LHCN-M2 (cell line): ENCODE measurements around the gene CAMK2G. TPM values are rescaled to one million over a fixed set of nuclear protein-coding genes. Genes with fewer than 3 reads are reported as not detected.

ENCODE experiments used
- DNase-seq: peaks from one replicate; pipeline ENCODE4 v3.0.0-alpha.2; 2012; ENCODE audit warnings: low read depth
- total RNA-seq: library from RNA; depleted of rRNA; stranded (reverse); fragments of >200 nt; gene quantifications from 2 replicates; pipeline ENCODE4 v1.2.3, GENCODE V29; 2014

The CAMK2G gene
- total RNA-seq, 1 experiment from 2014 or later: 20.8 TPM

DNA sequence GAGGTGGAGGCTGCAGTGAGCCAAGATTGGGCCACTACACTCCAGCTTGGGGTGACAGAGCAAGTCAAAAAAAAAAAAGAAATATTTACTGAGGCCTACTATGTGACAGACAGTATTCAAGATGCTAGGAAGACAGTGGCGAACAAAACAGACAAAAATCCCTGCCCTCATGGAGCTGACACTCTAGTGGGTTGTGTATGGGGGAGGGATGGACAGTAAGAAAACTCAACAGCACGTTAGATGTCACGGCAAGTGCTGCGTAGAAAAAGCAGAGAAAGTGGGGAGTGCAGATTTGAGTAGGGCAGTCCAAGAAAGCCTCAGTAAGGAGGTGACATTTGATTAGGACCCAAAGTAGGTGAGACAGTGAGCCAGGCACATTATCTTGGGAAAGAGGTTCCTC is 10.1 kb downstream of the CAMK2G start:
- no peak for DNase-seq

- DNase-seq: no peak
These were observed 11.1 kb downstream of the CAMK2G start for GRCh38 chr10:73863039-73863817.

DNA sequence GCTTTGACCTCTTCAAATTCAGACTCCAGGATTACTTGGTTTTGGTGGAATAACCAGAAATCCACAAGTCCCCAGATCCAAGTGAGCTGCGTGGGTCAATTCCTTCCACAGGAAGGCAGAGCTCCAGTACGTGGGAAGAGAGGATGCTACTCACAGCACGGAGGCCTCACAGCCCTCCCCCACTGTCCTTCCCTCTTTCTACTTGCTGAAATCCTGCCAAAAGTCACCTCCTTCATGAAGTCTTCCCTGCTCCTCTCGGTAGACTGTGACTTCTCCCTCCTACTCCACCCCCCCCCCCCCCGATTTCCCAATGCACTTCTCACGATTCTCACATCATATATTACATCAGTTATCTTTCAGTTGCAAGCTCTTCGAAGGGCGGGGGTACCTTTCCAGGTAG is 12.3 kb downstream of the CAMK2G start:
- DNase-seq: no peak

GRCh38 chr10:73859784-73860491 is 14.4 kb downstream of the CAMK2G start:
- peak; percentile 24 for DNase-seq

GRCh38 chr10:73859428-73859783 is 14.9 kb downstream of the CAMK2G start:
- no peak for DNase-seq

DNA sequence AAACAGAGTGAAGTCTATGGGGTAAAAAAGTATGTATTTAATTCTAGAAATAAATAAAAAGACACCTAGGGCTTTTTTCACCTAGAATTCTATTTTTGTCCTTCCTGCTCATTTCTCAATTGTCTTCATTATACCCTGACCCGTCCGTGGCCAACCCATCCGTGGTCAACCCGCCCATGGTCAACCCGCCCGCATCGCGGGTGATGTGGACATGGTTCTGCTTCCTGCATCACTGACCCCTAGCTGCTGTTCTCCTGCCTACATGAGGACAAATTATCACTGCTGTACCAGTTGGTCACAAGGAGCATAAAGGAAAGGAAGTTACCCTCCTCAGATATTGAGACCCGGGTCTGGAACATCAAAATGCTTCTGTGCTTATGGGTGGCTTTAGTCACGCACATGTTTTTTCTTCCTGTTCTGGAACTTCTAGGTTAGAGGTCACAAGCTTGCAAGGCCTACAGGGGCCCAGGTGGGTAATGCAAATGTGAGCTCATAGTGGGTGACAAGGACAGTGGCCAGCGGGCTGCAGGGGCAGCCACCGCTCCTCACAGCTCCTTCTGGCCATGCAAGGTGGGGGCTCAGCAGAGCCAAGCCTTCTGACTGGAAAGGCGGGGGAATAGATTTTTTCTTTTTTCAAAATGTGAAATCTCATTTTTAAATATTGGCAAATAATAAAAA is 15.5 kb downstream of the CAMK2G start:
- DNase-seq: no peak

- peak; percentile 13 for DNase-seq
These were observed 16.2 kb downstream of the CAMK2G start for GRCh38 chr10:73858013-73858708.

DNA sequence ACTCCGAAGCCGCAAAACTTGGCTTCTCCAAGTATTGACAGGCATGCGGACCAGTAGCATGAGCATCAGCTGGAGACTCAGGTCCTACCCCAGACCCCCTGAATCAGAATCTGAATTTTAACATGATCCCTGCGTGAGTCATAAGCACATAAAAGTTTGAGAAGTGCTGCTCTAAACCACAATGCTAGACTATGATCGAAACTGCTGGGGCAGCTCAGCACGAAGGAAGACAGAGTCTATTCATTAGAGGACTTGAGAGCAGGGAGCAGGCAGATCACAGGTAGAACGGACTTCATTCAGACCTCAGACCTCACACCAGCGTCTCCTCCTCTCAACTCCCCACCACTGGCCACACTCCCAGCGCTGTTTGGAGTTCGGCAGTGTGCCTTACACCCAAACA is 16.9 kb downstream of the CAMK2G start:
- DNase-seq: no peak

DNA sequence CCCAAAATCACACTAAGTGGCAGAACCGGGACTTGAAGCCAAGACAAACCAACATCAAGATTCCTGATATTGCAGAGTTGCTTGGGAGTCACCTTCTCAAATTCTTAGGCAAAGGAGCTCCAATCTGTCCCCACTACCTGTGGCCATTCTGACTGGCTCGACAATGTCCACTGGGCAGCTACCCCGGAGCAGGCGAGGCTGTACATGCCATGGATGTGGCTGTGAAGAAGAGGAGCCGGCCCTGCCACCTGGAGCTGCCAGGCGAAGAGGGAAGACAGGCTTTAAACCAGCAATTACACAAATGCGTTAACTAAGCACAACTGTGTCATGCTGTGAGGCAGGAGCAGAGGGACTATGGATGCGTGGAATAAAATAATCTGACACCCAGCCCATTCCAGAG is 18.1 kb downstream of the CAMK2G start:
- no peak for DNase-seq

GRCh38 chr10:73855413-73855812 is 18.9 kb downstream of the CAMK2G start:
- no peak for DNase-seq

- no peak for DNase-seq
These were observed 20.0 kb downstream of the CAMK2G start for GRCh38 chr10:73854310-73854709.

DNA sequence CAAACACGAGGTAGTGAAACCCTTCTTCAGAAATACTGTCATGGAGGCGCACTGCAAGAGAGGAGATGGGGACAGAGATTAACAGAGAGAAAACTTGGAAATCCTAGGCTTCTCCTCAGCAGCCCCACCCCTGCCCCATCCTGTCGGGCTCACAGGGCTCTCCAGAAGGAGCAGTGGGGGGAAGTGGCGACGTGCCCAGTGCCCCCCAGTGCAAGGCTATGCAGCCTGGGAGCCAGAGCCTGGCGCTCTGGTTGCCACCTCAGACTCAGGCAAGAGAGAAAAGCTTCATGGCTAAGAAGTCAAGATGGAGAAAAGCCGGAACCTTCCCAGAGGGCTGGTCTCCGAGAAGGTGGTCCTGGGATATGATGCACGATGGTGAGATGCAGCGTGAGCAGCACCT is 21.2 kb downstream of the CAMK2G start:
- no peak for DNase-seq

DNA sequence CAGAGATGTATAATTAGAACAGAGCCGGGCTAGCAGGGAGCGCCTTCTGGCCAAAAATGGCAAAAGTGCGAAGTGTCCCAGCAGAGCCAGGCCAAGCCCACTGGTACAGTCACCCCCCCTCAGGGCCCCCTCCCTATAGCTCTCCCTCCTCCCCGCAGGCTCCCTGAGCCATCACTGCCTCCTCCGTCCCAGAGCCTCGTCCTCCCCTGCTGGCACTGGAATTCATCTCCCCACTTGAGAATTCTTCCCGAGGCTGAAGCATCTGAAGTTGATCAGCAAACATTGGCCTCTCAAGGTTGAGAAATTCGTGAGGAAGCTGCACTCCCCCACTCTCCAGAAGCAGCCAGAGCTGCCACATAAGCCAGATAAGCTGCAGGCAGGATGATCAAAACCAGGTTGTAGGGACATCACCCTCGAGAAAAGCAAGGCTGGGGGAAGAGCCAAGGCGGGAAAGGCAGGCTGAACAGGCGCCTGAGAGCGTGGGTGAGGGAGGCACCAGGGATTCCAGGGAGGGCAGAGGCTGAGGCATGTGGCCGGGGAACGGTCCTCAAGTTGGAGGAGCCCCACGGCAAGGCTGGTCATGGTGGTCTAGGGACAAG is 23.4 kb downstream of the CAMK2G start:
- DNase-seq: no peak

DNA sequence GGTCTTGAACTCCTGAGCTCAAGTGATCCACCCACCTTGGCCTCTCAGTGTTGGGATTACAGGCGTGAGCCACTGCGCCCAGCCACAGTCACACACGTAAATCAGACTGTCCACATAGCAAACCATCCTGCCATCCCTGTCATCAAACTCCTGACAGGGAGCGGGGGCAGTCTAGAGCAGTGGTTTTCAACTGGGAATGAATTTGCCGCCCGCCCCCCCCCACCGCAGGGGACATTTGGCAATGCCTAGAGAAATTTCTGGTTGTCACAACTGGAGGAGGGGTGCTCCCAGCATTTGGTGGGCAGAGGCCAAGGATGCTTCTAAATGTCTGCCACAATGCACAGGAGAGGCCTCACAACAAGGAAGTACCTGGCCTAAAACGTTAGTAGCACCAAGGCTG is 24.1 kb downstream of the CAMK2G start:
- no peak for DNase-seq

- peak; percentile 68 for DNase-seq
These were observed 25.4 kb downstream of the CAMK2G start for GRCh38 chr10:73848821-73849489.

DNA sequence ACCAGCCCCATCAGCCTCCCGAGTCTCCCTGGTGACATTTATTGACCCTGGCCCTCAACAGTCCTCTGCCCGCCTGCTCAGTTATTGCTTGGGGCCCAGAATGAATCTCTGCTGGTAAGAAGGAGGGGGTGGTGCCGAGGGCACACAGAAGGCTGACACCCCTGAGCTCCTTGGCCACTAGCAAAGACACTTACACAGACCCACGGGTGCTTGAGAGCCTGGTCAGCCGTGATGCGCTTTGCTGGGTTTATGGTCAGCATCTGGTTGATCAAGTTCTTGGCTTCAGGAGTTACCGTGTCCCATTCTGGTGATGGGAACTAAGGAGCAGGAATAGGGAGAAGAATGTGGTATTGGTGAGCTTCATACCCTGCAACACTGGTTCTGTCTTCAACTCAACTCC is 27.3 kb downstream of the CAMK2G start:
- DNase-seq: no peak

GRCh38 chr10:73843261-73843660 is 31.1 kb downstream of the CAMK2G start:
- DNase-seq: no peak

- DNase-seq: no peak
These were observed 32.0 kb downstream of the CAMK2G start for GRCh38 chr10:73842349-73842748.

DNA sequence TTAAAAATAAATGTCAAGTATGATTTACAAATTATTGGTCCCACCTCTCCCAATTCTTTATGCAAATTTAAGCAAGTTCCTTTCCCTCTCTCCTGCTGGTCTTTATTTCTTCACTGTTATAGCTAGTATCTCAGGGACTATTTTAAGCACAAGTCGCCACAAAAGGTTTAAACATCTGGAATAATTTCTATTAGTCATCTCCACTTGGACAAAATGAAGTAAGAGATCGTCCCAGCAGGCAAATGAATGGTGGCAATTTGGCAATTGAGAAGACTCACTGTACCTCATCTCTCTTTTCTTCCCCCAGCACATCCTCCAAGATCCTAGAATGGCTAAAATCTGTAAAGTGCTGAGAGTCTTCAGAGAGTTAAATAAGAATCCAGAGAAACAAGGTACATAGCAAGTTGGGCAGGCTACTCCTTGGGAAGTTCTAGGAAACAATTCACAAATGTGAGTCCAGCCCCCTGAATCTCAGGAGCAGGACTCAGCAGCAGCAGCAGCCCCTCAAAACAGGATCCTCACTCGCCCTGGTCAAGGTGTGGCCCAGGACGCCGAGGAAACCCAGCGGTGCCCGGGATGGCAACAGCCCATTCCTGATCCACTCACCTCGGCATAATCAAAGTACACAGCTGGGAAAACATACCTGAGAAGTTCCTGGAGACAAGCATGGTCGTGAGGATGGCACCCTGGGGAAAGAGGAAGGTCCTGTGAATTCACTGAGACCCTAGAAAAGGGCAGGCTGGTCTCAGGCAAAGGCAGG is 32.6 kb downstream of the CAMK2G start:
- peak; percentile 31 for DNase-seq

GRCh38 chr10:73841061-73841421 is 33.3 kb downstream of the CAMK2G start:
- DNase-seq: no peak
